H1 (cell line): Measurements from ENCODE around the gene CKB. TPM values are rescaled to one million over a fixed set of nuclear protein-coding genes. Genes with fewer than 3 reads are reported as not detected.

ENCODE experiments used
- GABPA ChIP-seq: IDR thresholded peaks from 2 replicates; pipeline ENCODE4 v1.6.1; 2011; ENCODE audit warnings: mild to moderate bottlenecking, low read length, moderate library complexity, borderline replicate concordance; ENCODE audit not compliant: insufficient read depth
- SIX5 ChIP-seq: IDR thresholded peaks from 2 replicates; pipeline ENCODE4 v1.6.1; 2011; ENCODE audit warnings: mild to moderate bottlenecking, low read depth, low read length
- TBP ChIP-seq: IDR thresholded peaks from 2 replicates; pipeline ENCODE4 v1.6.1; 2011; ENCODE audit warnings: low read depth, low read length, improper control_type of control experiment
- polyA plus RNA-seq, 7 experiments: library from polyadenylated mRNA; depleted of rRNA in 3 of 7; stranded (reverse) in 5 of 7; unstranded in 2 of 7; fragments of >200 nt in 5 of 7; fragments of 200-250 nt in 2 of 7; gene quantifications; 1 replicate in 5 of 7; 2 replicates in 1 of 7; 4 replicates in 1 of 7; pipeline versions ENCODE4 v1.2.1 to v1.2.3, GENCODE V29; 2011 to 2013; ENCODE audit warnings: missing spikeins in 2 of 7, mixed read lengths in 2 of 7
- total RNA-seq: library from RNA; stranded (reverse); fragmentation: NEBNext Ultra II Directional; extraction: Animal tissue kit (Norgen Biotek cat#: 25700); gene quantifications from 2 replicates; pipeline ENCODE4 v1.2.1, GENCODE V29; 2021

CKB gene
- total and polyA plus RNA-seq, 2 of the 8 experiments (the other 6 are each of a cell fraction or from before 2014, with no cell fraction given): 538 to 950 TPM

GRCh38 chr14:103545915-103546651 lies 23.5 kb upstream of the CKB start (continued):
- TF ChIP-seq GABPA: no peak
- TF ChIP-seq TBP: no peak
- no peak for TF ChIP-seq SIX5
